Stimulated activated effector memory CD8-positive, alpha-beta T cell treated with anti-CD3 and anti-CD28 coated beads, Interleukin-12 subunit alpha, Interleukin-12 subunit beta, amount 100 ng/mL, for 72 hours (primary cell): Measurements from ENCODE around the gene PRR20G.

Source experiments
- ATAC-seq: fragments of 150-1000 bp; cut with Tn5 transposase; 2 replicates; pipeline ENCODE4 v1.10.0; 2021
- DNase-seq, 2 donors: peaks; one replicate each; pipeline ENCODE4 v3.0.0; 2021 to 2022; ENCODE audit warnings: low spot score in 2 of 2
- H3K27ac Mint-ChIP-seq: one replicate; pipeline ENCODE4 v1.8.0; 2022; ENCODE audit warnings: mild to moderate bottlenecking, mixed read lengths
- H3K36me3 Mint-ChIP-seq: one replicate; pipeline ENCODE4 v1.8.0; 2022; ENCODE audit warnings: mild to moderate bottlenecking, mixed read lengths
- H3K4me1 Mint-ChIP-seq: one replicate; pipeline ENCODE4 v1.8.0; 2022; ENCODE audit warnings: mixed read lengths
- H3K4me3 Mint-ChIP-seq: one replicate; pipeline ENCODE4 v1.8.0; 2022; ENCODE audit warnings: mild to moderate bottlenecking, mixed read lengths
- H3K9me3 Mint-ChIP-seq: one replicate; pipeline ENCODE4 v1.8.0; 2022; ENCODE audit warnings: mixed read lengths

The PRR20G gene

DNA sequence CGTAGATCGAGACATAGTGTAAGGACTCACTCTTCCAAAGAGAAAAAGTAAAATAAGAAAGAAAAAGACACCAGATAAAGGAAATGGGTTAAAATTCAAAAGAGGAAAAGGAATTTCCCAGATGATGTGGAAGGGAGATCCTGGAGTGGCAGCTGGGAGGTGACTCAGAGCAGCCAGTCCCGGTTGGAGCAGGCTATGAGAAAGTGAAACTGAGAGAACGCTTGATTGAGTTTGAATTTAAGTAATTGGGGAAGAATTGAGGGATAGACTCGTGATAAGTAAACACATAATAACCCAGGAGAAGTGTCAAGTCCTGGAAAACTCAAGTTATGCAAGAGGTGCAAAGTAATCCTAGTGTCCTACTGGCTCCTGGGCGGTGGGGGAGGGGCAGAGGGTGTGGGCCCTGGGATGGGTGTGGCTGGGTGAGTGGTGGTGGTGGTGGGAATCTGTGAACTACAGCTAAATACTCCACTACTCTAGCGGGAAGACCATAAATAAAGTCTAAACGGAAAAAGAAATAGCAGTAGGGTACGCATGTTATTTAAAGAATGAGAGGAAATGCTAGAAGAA is 1.2 kb downstream of the PRR20G start:
- Mint-ChIP-seq H3K36me3 (no peaks in the 10 kb centered on the region), H3K4me3 (no peak overlapping the region), H3K4me1 (peaks cover 6% of the 10 kb centered on the region), H3K9me3 (peaks cover 10% of the 10 kb centered on the region), H3K27ac (no peak overlapping the region)
- DNase-seq (no peak), ATAC-seq (no peak)

GRCh38 chr3:127284258-127284657 is 3.6 kb downstream of the PRR20G start:
- no peaks in the 10 kb centered on the region for H3K36me3 Mint-ChIP-seq
- no peak for ATAC-seq
- H3K9me3 Mint-ChIP-seq = peaks cover 10% of the 10 kb centered on the region
- H3K27ac Mint-ChIP-seq = no peak overlapping the region
- H3K4me1 Mint-ChIP-seq = peaks cover 6% of the 10 kb centered on the region
- H3K4me3 Mint-ChIP-seq = no peak overlapping the region
- DNase-seq = no peak

GRCh38 chr3:127277561-127277960 is 10.3 kb downstream of the PRR20G start:
- Mint-ChIP-seq H3K4me1 (no peaks in the 10 kb centered on the region), H3K9me3 (no peaks in the 10 kb centered on the region), H3K4me3 (no peak overlapping the region), H3K36me3 (no peaks in the 10 kb centered on the region), H3K27ac (no peak overlapping the region)
- ATAC-seq = no peak
- DNase-seq = no peak

GRCh38 chr3:127276995-127277394 is 10.9 kb downstream of the PRR20G start:
- no peak for DNase-seq
- ATAC-seq = no peak
- no peak overlapping the region for H3K4me3 Mint-ChIP-seq
- H3K4me1 Mint-ChIP-seq = no peaks in the 10 kb centered on the region
- H3K27ac Mint-ChIP-seq = no peak overlapping the region
- H3K36me3 Mint-ChIP-seq = no peaks in the 10 kb centered on the region
- no peaks in the 10 kb centered on the region for H3K9me3 Mint-ChIP-seq

GRCh38 chr3:127276396-127276795 is 11.4 kb downstream of the PRR20G start:
- Mint-ChIP-seq H3K36me3 (no peaks in the 10 kb centered on the region), H3K27ac (no peak overlapping the region), H3K4me1 (no peaks in the 10 kb centered on the region), H3K9me3 (no peaks in the 10 kb centered on the region), H3K4me3 (no peak overlapping the region)
- DNase-seq (no peak), ATAC-seq (no peak)

GRCh38 chr3:127275287-127275781 is 12.5 kb downstream of the PRR20G start:
- H3K4me3 Mint-ChIP-seq = no peak overlapping the region
- DNase-seq (peak in 1 of 2 donors; percentile 13), ATAC-seq (no peak)
- no peaks in the 10 kb centered on the region for H3K4me1 Mint-ChIP-seq
- no peaks in the 10 kb centered on the region for H3K9me3 Mint-ChIP-seq
- H3K27ac Mint-ChIP-seq = no peak overlapping the region
- H3K36me3 Mint-ChIP-seq = no peaks in the 10 kb centered on the region

GRCh38 chr3:127274200-127274760 is 13.6 kb downstream of the PRR20G start:
- DNase-seq (peak in 1 of 2 donors; percentile 38), ATAC-seq (peak; percentile 7)
- Mint-ChIP-seq H3K4me1 (no peaks in the 10 kb centered on the region), H3K9me3 (no peaks in the 10 kb centered on the region), H3K27ac (no peak overlapping the region), H3K36me3 (no peaks in the 10 kb centered on the region), H3K4me3 (no peak overlapping the region)

DNA sequence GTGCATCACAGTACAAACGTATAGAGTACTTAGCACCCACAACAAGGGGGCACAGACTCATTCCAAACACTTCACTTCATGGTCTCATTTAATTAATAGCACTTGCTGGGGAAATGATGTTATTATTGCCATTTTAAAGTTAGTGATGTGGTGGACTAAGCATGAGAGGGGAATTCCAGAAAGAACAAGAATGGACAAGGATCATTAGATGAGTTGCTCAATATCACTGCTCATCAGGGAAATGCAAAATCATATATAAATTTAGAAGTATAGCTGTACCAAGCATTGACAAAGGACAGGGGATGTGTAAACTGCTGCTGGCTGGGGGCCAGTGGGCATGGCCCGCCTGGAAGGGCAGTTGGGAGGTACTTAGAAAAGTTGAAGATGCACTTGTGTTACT is 14.6 kb downstream of the PRR20G start:
- Mint-ChIP-seq H3K9me3 (peaks cover 2% of the 10 kb centered on the region), H3K4me3 (no peak overlapping the region), H3K36me3 (no peaks in the 10 kb centered on the region), H3K4me1 (no peaks in the 10 kb centered on the region), H3K27ac (no peak overlapping the region)
- DNase-seq = no peak
- ATAC-seq = no peak

DNA sequence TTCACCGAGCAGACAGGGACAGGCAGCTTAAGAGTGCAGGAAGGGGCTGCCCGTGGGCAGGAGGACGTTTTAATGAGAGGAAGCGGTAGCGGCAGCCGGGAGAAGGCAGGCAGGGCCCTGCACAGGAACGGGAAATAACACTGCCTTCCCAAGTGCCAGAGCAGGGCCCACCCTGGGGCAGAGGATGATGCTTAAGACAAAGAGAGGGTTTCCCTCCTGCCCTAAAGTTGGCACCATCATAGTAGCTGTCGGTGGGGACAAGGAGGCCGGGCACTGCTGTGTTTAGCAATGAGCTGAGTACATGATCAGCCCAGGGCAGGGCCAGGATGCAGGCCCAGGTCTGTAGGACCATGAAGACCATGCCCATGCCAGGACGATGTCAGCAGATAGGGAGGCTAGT is 21.7 kb downstream of the PRR20G start:
- no peak for DNase-seq
- no peak overlapping the region for H3K27ac Mint-ChIP-seq
- H3K9me3 Mint-ChIP-seq = peaks cover 2% of the 10 kb centered on the region
- ATAC-seq = no peak
- no peaks in the 10 kb centered on the region for H3K4me1 Mint-ChIP-seq
- H3K4me3 Mint-ChIP-seq = no peak overlapping the region
- no peaks in the 10 kb centered on the region for H3K36me3 Mint-ChIP-seq

DNA sequence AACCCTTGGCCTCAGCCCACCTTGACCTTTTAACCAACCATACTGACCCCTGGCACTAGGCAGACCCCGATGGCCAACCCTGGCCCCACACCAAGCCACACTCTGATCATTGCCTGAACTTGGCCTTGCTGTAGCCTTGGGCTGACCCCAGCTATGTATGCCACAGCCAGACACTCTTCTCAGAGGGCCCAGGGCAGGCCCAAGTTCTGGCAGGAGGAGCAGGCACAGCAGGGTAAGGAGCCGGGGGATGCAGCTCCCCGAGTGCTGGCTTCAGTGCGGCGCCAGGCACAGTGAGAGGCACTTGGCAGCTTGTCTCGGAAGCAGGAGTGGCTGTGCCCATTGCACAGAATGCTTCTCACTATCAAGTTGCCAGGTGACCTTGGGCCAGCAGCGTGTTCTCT is 22.3 kb downstream of the PRR20G start:
- H3K36me3 Mint-ChIP-seq = no peaks in the 10 kb centered on the region
- H3K9me3 Mint-ChIP-seq = peaks cover 2% of the 10 kb centered on the region
- DNase-seq (no peak), ATAC-seq (no peak)
- H3K27ac Mint-ChIP-seq = no peak overlapping the region
- no peaks in the 10 kb centered on the region for H3K4me1 Mint-ChIP-seq
- H3K4me3 Mint-ChIP-seq = no peak overlapping the region

DNA sequence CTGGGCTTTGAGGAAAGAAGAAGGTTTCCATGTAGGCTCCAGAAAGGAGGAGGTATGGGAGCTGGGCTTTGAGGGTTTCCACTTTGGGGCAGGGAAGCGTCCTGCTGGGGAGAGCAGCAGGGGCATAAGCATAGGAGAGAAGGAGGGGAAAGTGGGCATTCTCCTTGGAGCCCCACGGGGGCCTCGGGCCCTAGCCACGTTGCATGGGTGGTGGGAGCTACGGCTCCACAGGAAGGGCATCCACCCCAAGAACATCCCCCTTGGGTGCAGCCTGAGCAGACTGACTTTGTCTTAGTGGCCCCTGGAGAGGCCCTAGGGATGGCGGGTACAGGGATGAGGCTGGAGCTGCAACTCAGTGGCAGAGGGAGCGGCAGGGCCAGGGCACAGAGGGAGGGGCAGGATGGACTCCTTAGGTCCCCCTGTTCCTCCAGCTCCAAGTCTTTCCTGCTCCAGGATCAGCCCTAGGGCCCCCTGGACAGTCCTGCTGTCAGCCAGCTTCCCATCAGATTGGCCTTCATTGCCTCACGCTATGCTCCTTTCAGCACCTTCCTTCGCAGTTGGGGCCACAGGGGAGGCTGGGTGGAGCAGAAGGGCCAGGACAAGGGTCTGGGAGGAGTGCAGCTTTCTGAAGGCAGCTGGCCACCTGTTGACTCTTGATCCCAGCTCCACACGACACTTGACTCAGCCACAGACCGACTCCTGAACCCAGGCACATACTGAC is 22.9 kb downstream of the PRR20G start:
- H3K9me3 Mint-ChIP-seq = peaks cover 2% of the 10 kb centered on the region
- no peak overlapping the region for H3K4me3 Mint-ChIP-seq
- no peaks in the 10 kb centered on the region for H3K4me1 Mint-ChIP-seq
- DNase-seq (peak in 1 of 2 donors; percentile 35), ATAC-seq (no peak)
- H3K27ac Mint-ChIP-seq = no peak overlapping the region
- H3K36me3 Mint-ChIP-seq = no peaks in the 10 kb centered on the region

GRCh38 chr3:127264292-127264691 is 23.6 kb downstream of the PRR20G start:
- Mint-ChIP-seq H3K4me3 (no peak overlapping the region), H3K36me3 (no peaks in the 10 kb centered on the region), H3K27ac (no peak overlapping the region), H3K9me3 (peaks cover 2% of the 10 kb centered on the region), H3K4me1 (no peaks in the 10 kb centered on the region)
- DNase-seq (peak in 1 of 2 donors; percentile 22), ATAC-seq (no peak)

DNA sequence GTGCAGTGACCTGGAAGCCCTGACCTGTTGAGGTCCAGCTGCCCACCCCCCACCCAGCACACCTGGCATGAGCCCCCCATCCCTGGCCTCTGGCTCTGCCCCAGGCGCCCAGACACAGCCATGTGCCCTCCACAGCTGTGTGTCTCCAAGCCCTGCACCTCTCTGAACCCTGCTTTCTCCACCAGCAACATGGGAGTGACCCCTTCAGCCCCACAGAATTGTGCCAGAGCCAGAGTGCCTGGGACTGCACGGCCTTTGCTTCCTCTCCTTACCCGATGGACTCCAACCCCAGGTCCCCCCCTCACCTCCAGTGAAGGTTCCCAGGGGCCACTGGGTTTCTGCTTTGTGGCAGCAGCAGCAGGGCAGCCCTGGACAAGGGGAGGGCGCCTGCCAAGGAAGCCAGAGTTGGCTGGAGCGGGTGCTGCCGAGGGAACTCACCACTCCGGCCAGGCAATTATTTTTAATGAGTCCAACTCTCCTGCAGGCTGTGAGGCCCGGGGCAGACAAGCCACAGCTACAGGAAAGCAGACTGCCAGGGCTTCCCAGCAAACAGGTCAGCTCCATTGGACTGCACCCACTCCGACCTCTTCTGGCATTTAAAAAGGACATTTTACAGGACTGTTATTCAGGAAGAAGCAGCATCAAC is 24.1 kb downstream of the PRR20G start:
- peaks cover under 1% of the 10 kb centered on the region for H3K9me3 Mint-ChIP-seq
- H3K36me3 Mint-ChIP-seq = no peaks in the 10 kb centered on the region
- no peak overlapping the region for H3K27ac Mint-ChIP-seq
- DNase-seq = no peak
- H3K4me3 Mint-ChIP-seq = no peak overlapping the region
- ATAC-seq = no peak
- no peaks in the 10 kb centered on the region for H3K4me1 Mint-ChIP-seq

GRCh38 chr3:127263037-127263436 is 24.8 kb downstream of the PRR20G start:
- no peak overlapping the region for H3K27ac Mint-ChIP-seq
- no peaks in the 10 kb centered on the region for H3K9me3 Mint-ChIP-seq
- ATAC-seq (no peak), DNase-seq (no peak)
- no peak overlapping the region for H3K4me3 Mint-ChIP-seq
- no peaks in the 10 kb centered on the region for H3K36me3 Mint-ChIP-seq
- H3K4me1 Mint-ChIP-seq = no peaks in the 10 kb centered on the region

DNA sequence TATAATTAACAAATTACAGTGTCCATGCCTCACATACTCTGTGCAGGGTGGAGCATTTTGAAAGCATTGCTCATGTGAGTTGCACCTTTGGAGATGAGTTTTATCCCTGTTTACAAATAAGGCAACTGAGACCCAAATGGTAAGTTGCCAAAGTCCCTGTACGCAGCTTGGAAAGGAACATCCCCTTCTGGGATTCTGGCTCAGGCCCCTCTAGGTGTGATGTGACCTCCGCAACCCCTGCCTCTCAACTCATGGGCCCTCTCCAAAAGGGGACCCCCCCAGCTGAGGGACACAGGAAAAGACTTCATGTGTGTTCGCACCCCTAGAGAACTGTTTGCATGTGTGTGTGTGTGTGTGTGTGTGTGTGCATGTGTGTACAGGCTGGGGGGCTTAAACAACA is 25.3 kb downstream of the PRR20G start:
- no peak overlapping the region for H3K27ac Mint-ChIP-seq
- DNase-seq (no peak), ATAC-seq (no peak)
- no peaks in the 10 kb centered on the region for H3K4me1 Mint-ChIP-seq
- no peaks in the 10 kb centered on the region for H3K36me3 Mint-ChIP-seq
- no peaks in the 10 kb centered on the region for H3K9me3 Mint-ChIP-seq
- no peak overlapping the region for H3K4me3 Mint-ChIP-seq

- ATAC-seq = no peak
- no peaks in the 10 kb centered on the region for H3K4me1 Mint-ChIP-seq
- H3K4me3 Mint-ChIP-seq = no peak overlapping the region
- H3K36me3 Mint-ChIP-seq = no peaks in the 10 kb centered on the region
- no peak overlapping the region for H3K27ac Mint-ChIP-seq
- no peak for DNase-seq
- H3K9me3 Mint-ChIP-seq = no peaks in the 10 kb centered on the region
Measured at GRCh38 chr3:127261925-127262324, 25.9 kb downstream of the PRR20G start.
